ENCODE measurements around the gene PLOD2. TPM values are rescaled to one million over a fixed set of nuclear protein-coding genes. Genes with fewer than 3 reads are reported as not detected.

The PLOD2 gene
- total and polyA plus RNA-seq, 4 donors, result 18.6 to 57.0 (median 24.3) TPM

Other genes starting within 250 kb of the PLOD2 start
- 10 to 100 TPM; 46.1 to 56.4 TPM for gene PLSCR4, start 89.9 kb upstream of the PLOD2 start, total RNA-seq
- 10 to 100 TPM; 19.5 to 23.8 TPM for gene PLSCR4, start 89.9 kb upstream of the PLOD2 start, polyA plus RNA-seq

All from liver (tissue), 4 donors.